Astrocyte (in vitro differentiated cells and primary cell): Measurements from ENCODE around the gene CERS4.
"Not testable (repeated sequence)": the region's sequence is repeated elsewhere in the genome, so short reads cannot be mapped to it uniquely, and the experiment has no call there.

Experiments used
- EZH2 ChIP-seq: IDR thresholded peaks from 2 replicates; pipeline ENCODE4 v1.6.1; 2012; ENCODE audit warnings: mild to moderate bottlenecking, low read length, inconsistent platforms; ENCODE audit not compliant: insufficient read depth
- TF ChIP-seq, protein P1 (sequence below): IDR thresholded peaks from 2 replicates; pipeline ENCODE4 v1.5.1; 2011; ENCODE audit warnings: low read depth, mild to moderate bottlenecking, inconsistent platforms, low read length, moderate library complexity; ENCODE audit not compliant: insufficient read depth

- TF ChIP-seq, protein P1, sequence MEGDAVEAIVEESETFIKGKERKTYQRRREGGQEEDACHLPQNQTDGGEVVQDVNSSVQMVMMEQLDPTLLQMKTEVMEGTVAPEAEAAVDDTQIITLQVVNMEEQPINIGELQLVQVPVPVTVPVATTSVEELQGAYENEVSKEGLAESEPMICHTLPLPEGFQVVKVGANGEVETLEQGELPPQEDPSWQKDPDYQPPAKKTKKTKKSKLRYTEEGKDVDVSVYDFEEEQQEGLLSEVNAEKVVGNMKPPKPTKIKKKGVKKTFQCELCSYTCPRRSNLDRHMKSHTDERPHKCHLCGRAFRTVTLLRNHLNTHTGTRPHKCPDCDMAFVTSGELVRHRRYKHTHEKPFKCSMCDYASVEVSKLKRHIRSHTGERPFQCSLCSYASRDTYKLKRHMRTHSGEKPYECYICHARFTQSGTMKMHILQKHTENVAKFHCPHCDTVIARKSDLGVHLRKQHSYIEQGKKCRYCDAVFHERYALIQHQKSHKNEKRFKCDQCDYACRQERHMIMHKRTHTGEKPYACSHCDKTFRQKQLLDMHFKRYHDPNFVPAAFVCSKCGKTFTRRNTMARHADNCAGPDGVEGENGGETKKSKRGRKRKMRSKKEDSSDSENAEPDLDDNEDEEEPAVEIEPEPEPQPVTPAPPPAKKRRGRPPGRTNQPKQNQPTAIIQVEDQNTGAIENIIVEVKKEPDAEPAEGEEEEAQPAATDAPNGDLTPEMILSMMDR: not testable (repeated sequence)
- not testable (repeated sequence) for TF ChIP-seq EZH2
Measured at GRCh38 chr19:8203288-8204120, 5.7 kb upstream of the CERS4 start.
